Measurements from ENCODE around the gene ERBB4. TPM values are rescaled to one million over a fixed set of nuclear protein-coding genes. Genes with fewer than 3 reads are reported as not detected.
A peak's percentile ranks its signal among the peaks of the same experiment; 100 is the strongest.

Gene ERBB4
- total RNA-seq, 1 experiment from 2014 or later: not detected

DNA sequence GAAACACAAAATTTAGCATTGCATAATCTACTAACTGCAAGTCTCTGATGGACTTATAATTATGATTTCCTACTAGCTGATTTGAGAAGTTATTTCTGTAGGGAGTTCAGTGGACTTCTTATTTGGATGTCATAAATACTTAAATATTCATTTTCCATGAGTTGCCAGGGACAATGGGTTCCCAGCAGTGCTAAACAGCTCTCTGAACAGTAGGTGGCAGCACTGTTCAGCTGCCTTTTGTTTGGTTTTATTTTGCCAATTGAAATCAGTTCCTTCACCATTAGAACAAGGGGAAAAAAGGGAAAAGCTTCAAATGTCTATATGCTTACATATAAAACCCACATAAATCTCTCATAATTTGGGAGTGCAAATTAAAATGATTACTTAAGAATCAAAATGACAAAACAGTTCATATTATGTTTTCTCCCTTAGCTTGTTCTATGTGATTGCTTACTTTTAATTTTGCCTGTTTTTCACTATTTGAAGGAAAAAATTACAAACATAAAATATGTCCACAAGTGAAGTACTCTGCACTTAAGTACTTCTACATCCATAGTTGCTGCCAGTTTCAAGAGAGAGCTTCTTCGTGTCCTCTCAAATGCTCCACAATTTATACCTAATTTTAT is 1083.3 kb downstream of the ERBB4 start:
- no peak overlapping the region for H3K27ac Mint-ChIP-seq (ENCODE audit: low read depth, unreplicated experiment)
- POLR2A ChIA-PET: no interaction called here
- intact Hi-C loops (cut with micrococcal nuclease): loop anchor here (1.0 to 5.0 kb wide), 2 partner anchors 1092 to 1112 kb away; no protein-coding TSS in a partner anchor

GRCh38 chr2:211454679-211455078 is 1083.9 kb downstream of the ERBB4 start:
- Mint-ChIP-seq H3K9me3 (ENCODE audit: unreplicated experiment) (no peaks in the 10 kb centered on the region), H3K27me3 (ENCODE audit: insufficient read depth, unreplicated experiment) (peaks cover 54% of the 10 kb centered on the region), H3K4me1 (ENCODE audit: insufficient read depth, unreplicated experiment) (no peaks in the 10 kb centered on the region), H3K4me3 (ENCODE audit: unreplicated experiment) (no peak overlapping the region), H3K36me3 (ENCODE audit: insufficient read depth, unreplicated experiment) (no peaks in the 10 kb centered on the region), H3K27ac (ENCODE audit: low read depth, unreplicated experiment) (no peak overlapping the region)
- DNase-seq (ENCODE audit: unreplicated experiment): no peak
- POLR2A ChIA-PET: interaction anchor here (0.5 kb wide), 1 partner anchor 10 kb away, joined by 5 read pairs; no protein-coding TSS in a partner anchor
- CTCF ChIA-PET: interaction anchor here (0.6 to 3.2 kb wide), 25 partner anchors 10 to 1775 kb away, joined by 3 to 29 read pairs (median 4); no protein-coding TSS in a partner anchor
- no TSS peak for BruUV-seq (replicated peaks)
- TF ChIP-seq, protein P1, sequence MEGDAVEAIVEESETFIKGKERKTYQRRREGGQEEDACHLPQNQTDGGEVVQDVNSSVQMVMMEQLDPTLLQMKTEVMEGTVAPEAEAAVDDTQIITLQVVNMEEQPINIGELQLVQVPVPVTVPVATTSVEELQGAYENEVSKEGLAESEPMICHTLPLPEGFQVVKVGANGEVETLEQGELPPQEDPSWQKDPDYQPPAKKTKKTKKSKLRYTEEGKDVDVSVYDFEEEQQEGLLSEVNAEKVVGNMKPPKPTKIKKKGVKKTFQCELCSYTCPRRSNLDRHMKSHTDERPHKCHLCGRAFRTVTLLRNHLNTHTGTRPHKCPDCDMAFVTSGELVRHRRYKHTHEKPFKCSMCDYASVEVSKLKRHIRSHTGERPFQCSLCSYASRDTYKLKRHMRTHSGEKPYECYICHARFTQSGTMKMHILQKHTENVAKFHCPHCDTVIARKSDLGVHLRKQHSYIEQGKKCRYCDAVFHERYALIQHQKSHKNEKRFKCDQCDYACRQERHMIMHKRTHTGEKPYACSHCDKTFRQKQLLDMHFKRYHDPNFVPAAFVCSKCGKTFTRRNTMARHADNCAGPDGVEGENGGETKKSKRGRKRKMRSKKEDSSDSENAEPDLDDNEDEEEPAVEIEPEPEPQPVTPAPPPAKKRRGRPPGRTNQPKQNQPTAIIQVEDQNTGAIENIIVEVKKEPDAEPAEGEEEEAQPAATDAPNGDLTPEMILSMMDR (IDR thresholded peaks at IDR 0.05; ENCODE audit: unreplicated experiment): no peak
- intact Hi-C loops (cut with micrococcal nuclease): loop anchor here (1.0 to 5.0 kb wide), 2 partner anchors 1093 to 1113 kb away; no protein-coding TSS in a partner anchor

More for the DNA sequence above, 1083.3 kb downstream of the ERBB4 start:
- BruUV-seq (replicated peaks): no TSS peak
- CTCF ChIA-PET: interaction anchor here (0.6 to 3.2 kb wide), 34 partner anchors 9 to 1774 kb away, joined by 3 to 29 read pairs (median 4); no protein-coding TSS in a partner anchor
- H3K4me3 Mint-ChIP-seq (ENCODE audit: unreplicated experiment): no peak overlapping the region
- H3K27me3 Mint-ChIP-seq (ENCODE audit: insufficient read depth, unreplicated experiment): peaks cover 54% of the 10 kb centered on the region
- no peaks in the 10 kb centered on the region for H3K9me3 Mint-ChIP-seq (ENCODE audit: unreplicated experiment)
- H3K36me3 Mint-ChIP-seq (ENCODE audit: insufficient read depth, unreplicated experiment): no peaks in the 10 kb centered on the region
- peak; percentile 63 for DNase-seq (ENCODE audit: unreplicated experiment)
- TF ChIP-seq, protein P1 (IDR thresholded peaks at IDR 0.05; ENCODE audit: unreplicated experiment): peak; percentile 80
- H3K4me1 Mint-ChIP-seq (ENCODE audit: insufficient read depth, unreplicated experiment): no peaks in the 10 kb centered on the region

- H3K27ac Mint-ChIP-seq (ENCODE audit: low read depth, unreplicated experiment): no peak overlapping the region
- CTCF ChIA-PET: interaction anchor here (1.0 to 3.2 kb wide), 3 partner anchors 11 to 92 kb away, joined by 3 to 29 read pairs (median 3); no protein-coding TSS in a partner anchor
- H3K27me3 Mint-ChIP-seq (ENCODE audit: insufficient read depth, unreplicated experiment): peaks cover 44% of the 10 kb centered on the region
- H3K4me1 Mint-ChIP-seq (ENCODE audit: insufficient read depth, unreplicated experiment): no peaks in the 10 kb centered on the region
- intact Hi-C loops (cut with micrococcal nuclease): no loop called here
- TF ChIP-seq, protein P1 (IDR thresholded peaks at IDR 0.05; ENCODE audit: unreplicated experiment): no peak
- no peak for DNase-seq (ENCODE audit: unreplicated experiment)
- H3K36me3 Mint-ChIP-seq (ENCODE audit: insufficient read depth, unreplicated experiment): no peaks in the 10 kb centered on the region
- no TSS peak for BruUV-seq (replicated peaks)
- POLR2A ChIA-PET: no interaction called here
- H3K4me3 Mint-ChIP-seq (ENCODE audit: unreplicated experiment): no peak overlapping the region
- H3K9me3 Mint-ChIP-seq (ENCODE audit: unreplicated experiment): no peaks in the 10 kb centered on the region
Measured at GRCh38 chr2:211453311-211453887, 1085.2 kb downstream of the ERBB4 start.

- intact Hi-C loops (cut with micrococcal nuclease): no loop called here
- ChIA-PET POLR2A (no interaction called here), CTCF (no interaction called here)
- no TSS peak for BruUV-seq (replicated peaks)
- H3K4me1 Mint-ChIP-seq (ENCODE audit: insufficient read depth, unreplicated experiment): no peaks in the 10 kb centered on the region
- TF ChIP-seq, protein P1 (IDR thresholded peaks at IDR 0.05; ENCODE audit: unreplicated experiment): no peak
- H3K27ac Mint-ChIP-seq (ENCODE audit: low read depth, unreplicated experiment): no peak overlapping the region
- H3K27me3 Mint-ChIP-seq (ENCODE audit: insufficient read depth, unreplicated experiment): peaks cover 39% of the 10 kb centered on the region
- H3K9me3 Mint-ChIP-seq (ENCODE audit: unreplicated experiment): no peaks in the 10 kb centered on the region
- H3K4me3 Mint-ChIP-seq (ENCODE audit: unreplicated experiment): no peak overlapping the region
- no peak for DNase-seq (ENCODE audit: unreplicated experiment)
- H3K36me3 Mint-ChIP-seq (ENCODE audit: insufficient read depth, unreplicated experiment): no peaks in the 10 kb centered on the region
Measured at GRCh38 chr2:211451642-211452041, 1087.0 kb downstream of the ERBB4 start.
